GM19099 (cell line): ENCODE data around the gene DHDH.

Experiments used
- POLR2A ChIP-seq: IDR thresholded peaks from 3 replicates; pipeline ENCODE4 v1.6.1; 2011; ENCODE audit warnings: low read depth; ENCODE audit not compliant: insufficient read length; ENCODE audit errors: extremely low read depth

Gene DHDH

DNA sequence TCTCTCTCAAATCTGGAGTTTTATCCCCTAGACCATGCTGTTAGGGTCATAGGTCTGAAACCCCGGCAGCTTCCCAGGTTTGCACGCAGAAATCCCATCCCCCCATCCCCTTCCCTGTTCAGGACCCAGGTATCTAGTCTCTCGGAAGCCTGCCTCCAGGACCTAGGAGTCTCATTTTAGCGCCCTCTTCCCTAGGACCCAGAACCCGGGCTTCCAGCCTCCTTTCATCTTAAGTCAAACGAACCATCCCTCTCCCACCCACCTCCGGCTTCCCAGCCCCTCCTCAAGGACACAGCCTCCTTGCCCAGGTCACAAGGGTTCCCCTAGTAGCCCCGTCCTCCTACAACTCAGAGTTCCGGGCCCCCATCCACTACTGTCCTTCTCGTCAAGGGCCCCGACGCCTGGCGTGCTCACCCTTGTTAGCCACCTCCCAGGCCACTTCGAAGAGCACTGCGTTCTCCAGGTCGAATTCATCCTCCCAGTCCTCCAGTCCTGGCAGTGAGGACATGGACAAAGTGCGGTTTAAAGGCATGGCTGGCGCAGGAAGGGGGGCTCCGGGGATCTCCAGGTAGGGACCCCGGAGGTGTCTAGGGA is 59.2 kb downstream of the DHDH start:
- no peak for TF ChIP-seq POLR2A

- TF ChIP-seq POLR2A = peak; percentile 90
These were observed 59.9 kb downstream of the DHDH start, which contains the start of the genes GYS1 and RUVBL2 for GRCh38 chr19:48993175-48994034. Gene GYS1 (minus strand): TSS chr19:48993309. CDS start chr19:48993112, 197 bp downstream. Gene RUVBL2 (plus strand): TSS chr19:48993887. CDS start chr19:48993912, 25 bp downstream.

- TF ChIP-seq POLR2A = no peak
These were observed 60.5 kb downstream of the DHDH start for GRCh38 chr19:48994035-48994386.
